NT2/D1 (cell line): ENCODE data around the gene TK2.

ENCODE experiments used
- YY1 ChIP-seq: IDR thresholded peaks from 2 replicates; pipeline ENCODE4 v1.6.1; 2011; ENCODE audit not compliant: insufficient read length, insufficient read depth
- ZNF274 ChIP-seq: IDR thresholded peaks from 2 replicates; pipeline ENCODE4 v1.6.1; 2011; ENCODE audit warnings: mild to moderate bottlenecking, low read depth, low read length

GRCh38 chr16:66467611-66468010 is 82.3 kb downstream of the TK2 start:
- TF ChIP-seq YY1 (no peak), ZNF274 (no peak)
